Calu3 (cell line): Measurements from ENCODE around the gene CLPSL2. TPM values are rescaled to one million over a fixed set of nuclear protein-coding genes. Genes with fewer than 3 reads are reported as not detected.
A peak's percentile ranks its signal among the peaks of the same experiment; 100 is the strongest.

Source experiments
- BruUV-seq: library from RNA; stranded (reverse); fragments of 400-500 nt; replicated peaks from 2 replicates; lab custom pipeline; 2021; lab: Mats Ljungman, UMichigan
- CTCF ChIA-PET: fragments of 300-600 bp; sonication (Branson Sonifier 250); formaldehyde crosslinking; loops from one replicate; lab custom pipeline; 2022; ENCODE audit warnings: antibody characterized with exemption; lab: Charles Lee
- DNase-seq: peaks from one replicate; pipeline ENCODE4 v3.0.0; 2022
- H3K27ac Mint-ChIP-seq: one replicate; pipeline ENCODE4 v1.8.0; 2022; ENCODE audit warnings: mixed read lengths; ENCODE audit not compliant: unreplicated experiment
- H3K27me3 Mint-ChIP-seq: one replicate; pipeline ENCODE4 v1.8.0; 2022; ENCODE audit warnings: mixed read lengths; ENCODE audit not compliant: unreplicated experiment
- H3K36me3 Mint-ChIP-seq: one replicate; pipeline ENCODE4 v1.8.0; 2022; ENCODE audit warnings: mild to moderate bottlenecking, moderate library complexity, mixed read lengths; ENCODE audit not compliant: insufficient read depth, unreplicated experiment
- H3K4me1 Mint-ChIP-seq: one replicate; pipeline ENCODE4 v1.8.0; 2022; ENCODE audit warnings: mild to moderate bottlenecking, low read depth, mixed read lengths; ENCODE audit not compliant: unreplicated experiment
- H3K4me3 Mint-ChIP-seq: one replicate; pipeline ENCODE4 v1.8.0; 2022; ENCODE audit warnings: mild to moderate bottlenecking, low read depth, moderate library complexity, mixed read lengths; ENCODE audit not compliant: unreplicated experiment
- H3K9me3 Mint-ChIP-seq: one replicate; pipeline ENCODE4 v1.8.0; 2022; ENCODE audit warnings: low read depth, mixed read lengths; ENCODE audit not compliant: unreplicated experiment
- CTCF ChIP-seq: fragments of 200-600 bp; IDR thresholded peaks from one replicate; pipeline ENCODE4 v1.8.0; 2022; ENCODE audit warnings: antibody characterized with exemption; ENCODE audit not compliant: unreplicated experiment
- intact Hi-C: fragments of 100-400 bp; cut with micrococcal nuclease; formaldehyde crosslinking; loops from one replicate; pipeline ENCODE4 v1.10.0; 2022; ENCODE audit not compliant: unreplicated experiment
- total RNA-seq: library from RNA; stranded (reverse); gene quantifications from 2 replicates; pipeline ENCODE4 v1.2.3, GENCODE V29; 2022

The CLPSL2 gene
- total RNA-seq, 1 experiment from 2014 or later, result not detected

- Mint-ChIP-seq H3K9me3 (no peaks in the 10 kb centered on the region), H3K4me1 (no peaks in the 10 kb centered on the region), H3K27ac (no peak overlapping the region), H3K27me3 (peaks cover 14% of the 10 kb centered on the region), H3K36me3 (no peaks in the 10 kb centered on the region), H3K4me3 (no peak overlapping the region)
- intact Hi-C loops, result no loop called here
- CTCF ChIA-PET, result interaction anchor here (1.5 kb wide), 1 partner anchor 12 kb away, joined by 6 read pairs; no protein-coding TSS in a partner anchor
- no peak for DNase-seq
- no TSS peak for BruUV-seq
- TF ChIP-seq CTCF, result no peak
Measured at GRCh38 chr6:35797837-35798526, 21.6 kb downstream of the CLPSL2 start.

GRCh38 chr6:35798706-35799105, 22.3 kb downstream of the CLPSL2 start:
- intact Hi-C loops, result no loop called here
- no peaks in the 10 kb centered on the region for H3K36me3 Mint-ChIP-seq
- no peaks in the 10 kb centered on the region for H3K9me3 Mint-ChIP-seq
- CTCF ChIA-PET, result interaction anchor here (1.5 kb wide), 1 partner anchor 12 kb away, joined by 6 read pairs; no protein-coding TSS in a partner anchor
- BruUV-seq, result no TSS peak
- no peak for DNase-seq
- TF ChIP-seq CTCF, result no peak
- no peak overlapping the region for H3K27ac Mint-ChIP-seq
- H3K4me3 Mint-ChIP-seq, result no peak overlapping the region
- H3K4me1 Mint-ChIP-seq, result no peaks in the 10 kb centered on the region
- H3K27me3 Mint-ChIP-seq, result peaks cover 7% of the 10 kb centered on the region

DNA sequence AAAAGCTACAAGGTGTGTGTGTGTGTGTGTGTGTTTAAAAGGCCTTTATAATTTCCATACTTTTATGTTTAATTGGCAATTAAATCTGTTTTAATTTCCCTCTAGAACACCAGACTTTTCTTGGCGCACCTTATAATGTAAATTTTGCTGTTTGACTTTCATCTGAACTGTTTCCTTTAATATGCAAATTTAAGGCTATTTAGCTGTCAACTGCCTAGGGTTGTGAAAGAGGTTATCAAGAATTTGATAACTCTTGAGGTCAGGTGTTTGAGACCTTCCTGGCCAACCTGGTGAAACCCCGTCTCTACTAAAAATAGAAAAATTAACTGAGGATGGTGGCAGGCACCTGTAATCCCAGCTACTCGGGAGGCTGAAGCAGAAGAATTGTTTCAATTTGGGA, 24.8 kb downstream of the CLPSL2 start:
- CTCF ChIA-PET, result no interaction called here

GRCh38 chr6:35804996-35805736, 28.8 kb downstream of the CLPSL2 start, which contains the start of gene LHFPL5:
Gene LHFPL5, plus strand, starts transcription at chr6:35805352. Its CDS starts 319 bp downstream, at chr6:35805671.
- peak; percentile 85 for DNase-seq
- no peaks in the 10 kb centered on the region for H3K9me3 Mint-ChIP-seq
- peaks cover 6% of the 10 kb centered on the region for H3K36me3 Mint-ChIP-seq
- intact Hi-C loops, result no loop called here
- H3K27ac Mint-ChIP-seq, result no peak within 1 kb of the TSS
- no TSS peak for BruUV-seq
- H3K27me3 Mint-ChIP-seq, result peaks cover 23% of the 10 kb centered on the region
- H3K4me3 Mint-ChIP-seq, result peak within 1 kb of the TSS; percentile 55
- TF ChIP-seq CTCF, result no peak
- H3K4me1 Mint-ChIP-seq, result peaks cover 9% of the 10 kb centered on the region
- CTCF ChIA-PET, result no interaction called here

More for the DNA sequence above, 24.8 kb downstream of the CLPSL2 start:
- H3K27me3 Mint-ChIP-seq, result peaks cover 6% of the 10 kb centered on the region
- no peaks in the 10 kb centered on the region for H3K9me3 Mint-ChIP-seq
- BruUV-seq, result no TSS peak
- no peak for DNase-seq
- H3K36me3 Mint-ChIP-seq, result peaks cover 6% of the 10 kb centered on the region
- H3K4me1 Mint-ChIP-seq, result no peaks in the 10 kb centered on the region
- H3K27ac Mint-ChIP-seq, result no peak overlapping the region
- no peak overlapping the region for H3K4me3 Mint-ChIP-seq
- intact Hi-C loops, result no loop called here
- no peak for TF ChIP-seq CTCF
